Measurements from ENCODE around the gene AFG1L. TPM values are rescaled to one million over a fixed set of nuclear protein-coding genes. Genes with fewer than 3 reads are reported as not detected.

AFG1L gene
- total RNA-seq, 1 experiment from 2014 or later, result 7.9 TPM

- no peak for TF ChIP-seq AFF4 (CRISPR knock-in tag; IDR thresholded peaks at IDR 0.05; ENCODE audit: borderline replicate concordance)
- no peak for TF ChIP-seq MXD4 (CRISPR knock-in tag; IDR thresholded peaks at IDR 0.05; ENCODE audit: borderline replicate concordance)
These were observed 33.9 kb upstream of the AFG1L start, which contains the start of gene SNX3 (continued) for GRCh38 chr6:108260809-108261569.

GRCh38 chr6:108263371-108263770 lies 31.5 kb upstream of the AFG1L start:
- DNase-seq (ENCODE audit: low spot score) (no peak), ATAC-seq (no peak)
- Mint-ChIP-seq H3K27me3 (ENCODE audit: low read depth) (no peaks in the 10 kb centered on the region), H3K4me3 (no peak overlapping the region), H3K36me3 (no peaks in the 10 kb centered on the region), H3K27ac (no peak overlapping the region), H3K4me1 (peaks cover 4% of the 10 kb centered on the region), H3K9me3 (no peaks in the 10 kb centered on the region)
- TF ChIP-seq CREB1 (CRISPR knock-in tag; IDR thresholded peaks at IDR 0.05) (no peak), NFATC4 (CRISPR knock-in tag; IDR thresholded peaks at IDR 0.05) (no peak), HMGA2 (CRISPR knock-in tag; IDR thresholded peaks at IDR 0.05) (no peak), IRF2 (CRISPR knock-in tag; IDR thresholded peaks at IDR 0.05; ENCODE audit: borderline replicate concordance, low read depth) (no peak), ATF2 (CRISPR knock-in tag; IDR thresholded peaks at IDR 0.05; ENCODE audit: borderline replicate concordance, low read depth) (no peak), SMAD4 (CRISPR knock-in tag; IDR thresholded peaks at IDR 0.05) (no peak), ZNF532 (CRISPR knock-in tag; IDR thresholded peaks at IDR 0.05; ENCODE audit: borderline replicate concordance) (no peak), EMX1 (CRISPR knock-in tag; IDR thresholded peaks at IDR 0.05) (no peak), FOXK1 (CRISPR knock-in tag; IDR thresholded peaks at IDR 0.05) (no peak), NFE2L1 (CRISPR knock-in tag; IDR thresholded peaks at IDR 0.05) (no peak), ZBTB21 (CRISPR knock-in tag; IDR thresholded peaks at IDR 0.05; ENCODE audit: borderline replicate concordance) (no peak), OVOL2 (CRISPR knock-in tag; IDR thresholded peaks at IDR 0.05; ENCODE audit: borderline replicate concordance) (no peak), ZNF121 (CRISPR knock-in tag; IDR thresholded peaks at IDR 0.05) (no peak), JAZF1 (CRISPR knock-in tag; IDR thresholded peaks at IDR 0.05) (no peak), PRRX2 (CRISPR knock-in tag; IDR thresholded peaks at IDR 0.05) (no peak), USF1 (CRISPR knock-in tag; IDR thresholded peaks at IDR 0.05) (no peak), ESRRA (CRISPR knock-in tag; IDR thresholded peaks at IDR 0.05; ENCODE audit: borderline replicate concordance) (no peak), SMAD3 (CRISPR knock-in tag; IDR thresholded peaks at IDR 0.05; ENCODE audit: borderline replicate concordance) (no peak), E2F5 (CRISPR knock-in tag; IDR thresholded peaks at IDR 0.05) (no peak), TCF7 (CRISPR knock-in tag; IDR thresholded peaks at IDR 0.05; ENCODE audit: low read depth) (no peak)
- POLR2A ChIA-PET, result no interaction called here
- CTCF ChIA-PET, result no interaction called here
